HCT116 (cell line): ENCODE data around the gene CHST3. TPM values are rescaled to one million over a fixed set of nuclear protein-coding genes. Genes with fewer than 3 reads are reported as not detected.

Experiments
- ATAC-seq: fragments of 200-7000 bp; cut with Tn5 transposase; 2 replicates; pipeline ENCODE4 v1.9.1; 2020; ENCODE audit warnings: mild to moderate bottlenecking, moderate library complexity
- BruUV-seq: library from RNA; stranded (reverse); fragments of 400-500 nt; replicated peaks from 2 replicates; lab custom pipeline; 2021; lab: Mats Ljungman, UMichigan
- CTCF ChIA-PET: fragments of 300-600 bp; sonication (Branson Sonifier 250); formaldehyde crosslinking; loops from one replicate; lab custom pipeline; 2021; ENCODE audit warnings: antibody characterized with exemption; lab: Charles Lee
- POLR2A ChIA-PET: fragments of 300-600, 350-600 bp; sonication (Branson Sonifier 250); formaldehyde crosslinking; loops from one replicate; lab custom pipeline; 2021; ENCODE audit warnings: antibody characterized with exemption; lab: Charles Lee
- RAD21 ChIA-PET, 2 experiments: fragments of 300-600 bp; sonication (Branson Sonifier 250); formaldehyde crosslinking; loops; one replicate each; lab custom pipeline; 2023; ENCODE audit warnings: low total read pairs in 2 of 2; ENCODE audit not compliant: uncharacterized antibody in 2 of 2, unreplicated experiment in 2 of 2, low non-redundant PET in 1 of 2; lab: Charles Lee
- DNase-seq: peaks from one replicate; pipeline ENCODE4 v3.0.0-alpha.2; 2010; ENCODE audit warnings: low read depth, low spot score
- H2AFZ ChIP-seq: fragments of 200-600 bp; shearing (Covaris generic), sonication (generic); 2 replicates; pipeline ENCODE4 v1.6.1; 2017; ENCODE audit warnings: low read depth, mixed run types, mixed read lengths, antibody characterized with exemption, low read length; ENCODE audit not compliant: poor library complexity, severe bottlenecking
- H3K27ac ChIP-seq: 2 replicates; pipeline ENCODE4 v1.5.1; 2012; ENCODE audit warnings: low read depth, low read length
- H3K27me3 ChIP-seq: fragments of 200-600 bp; sonication (generic); 2 replicates; pipeline ENCODE4 v1.6.1; 2016; ENCODE audit warnings: mixed run types, low read length, mixed read lengths; ENCODE audit not compliant: insufficient read depth
- H3K36me3 ChIP-seq, 2 experiments: fragments of 200-500 bp in 1 of 2; fragments of 200-600 bp in 1 of 2; sonication (Bioruptor generic) in 1 of 2; sonication (generic) in 1 of 2; 2 replicates each; pipeline versions ENCODE4 v1.5.1 to v1.6.1; 2014 to 2016; ENCODE audit warnings: low read length in 2 of 2, inconsistent platforms in 1 of 2, mixed read lengths in 1 of 2, mixed run types in 1 of 2; ENCODE audit not compliant: insufficient read depth in 2 of 2, control insufficient read depth in 1 of 2
- H3K4me1 ChIP-seq, 2 experiments: fragments of 200-600 bp in 1 of 2; sonication (generic) in 1 of 2; 2 replicates each; pipeline versions ENCODE4 v1.5.1 to v1.6.1; 2012 to 2017; ENCODE audit warnings: low read length in 2 of 2, inconsistent platforms in 1 of 2, mild to moderate bottlenecking in 1 of 2, mixed read lengths in 1 of 2, mixed run types in 1 of 2, moderate library complexity in 1 of 2; ENCODE audit not compliant: insufficient read depth in 2 of 2, control insufficient read depth in 1 of 2
- H3K4me2 ChIP-seq: fragments of 200-600 bp; sonication (generic); 2 replicates; pipeline ENCODE4 v1.6.1; 2017; ENCODE audit warnings: mixed run types, low read length, mixed read lengths
- H3K4me3 ChIP-seq, 2 experiments: fragments of 200-600 bp in 1 of 2; sonication (generic) in 1 of 2; replicated peaks in 1 of 2; 2 replicates each; pipeline ENCODE4 v1.5.1; 2011 to 2016; ENCODE audit warnings: low read length in 2 of 2, control low read depth in 1 of 2, low read depth in 1 of 2, mild to moderate bottlenecking in 1 of 2, mixed read lengths in 1 of 2, mixed run types in 1 of 2
- H3K79me2 ChIP-seq: fragments of 200-600 bp; sonication (generic); 2 replicates; pipeline ENCODE4 v1.6.1; 2017; ENCODE audit warnings: mild to moderate bottlenecking, mixed run types, low read length, moderate library complexity, mixed read lengths; ENCODE audit not compliant: insufficient read depth
- H3K9ac ChIP-seq: fragments of 200-600 bp; sonication (generic); 2 replicates; pipeline ENCODE4 v1.6.1; 2016; ENCODE audit warnings: low read length, mixed read lengths
- H3K9me2 ChIP-seq: fragments of 200-600 bp; sonication (generic), shearing (Covaris generic); 2 replicates; pipeline ENCODE4 v1.6.1; 2017; ENCODE audit warnings: mixed run types, mild to moderate bottlenecking, moderate library complexity; ENCODE audit not compliant: insufficient read depth
- H3K9me3 ChIP-seq, 2 experiments: fragments of 200-500 bp in 1 of 2; fragments of 200-600 bp in 1 of 2; sonication (Bioruptor generic) in 1 of 2; sonication (generic) in 1 of 2; 2 replicates each; pipeline ENCODE4 v1.6.1; 2014 to 2017; ENCODE audit warnings: low read length in 2 of 2, mixed read lengths in 2 of 2, inconsistent platforms in 1 of 2, low read depth in 1 of 2, mild to moderate bottlenecking in 1 of 2, mixed run types in 1 of 2, moderate library complexity in 1 of 2; ENCODE audit not compliant: control insufficient read depth in 1 of 2, insufficient read depth in 1 of 2
- H4K20me1 ChIP-seq: fragments of 200-600 bp; sonication (generic), shearing (Covaris generic); 2 replicates; pipeline ENCODE4 v1.6.1; 2017; ENCODE audit warnings: mixed run types, mild to moderate bottlenecking, moderate library complexity; ENCODE audit not compliant: insufficient read depth
- EGR1 ChIP-seq: IDR thresholded peaks from 2 replicates; pipeline ENCODE4 v1.6.1; 2012; ENCODE audit warnings: low read depth
- RAD21 ChIP-seq: IDR thresholded peaks from 2 replicates; pipeline ENCODE4 v1.6.1; 2012; ENCODE audit warnings: low read depth, mild to moderate bottlenecking
- SIN3A ChIP-seq: IDR thresholded peaks from 2 replicates; pipeline ENCODE4 v1.6.1; 2012; ENCODE audit warnings: low read depth
- SRF ChIP-seq: IDR thresholded peaks from 2 replicates; pipeline ENCODE4 v1.6.1; 2012; ENCODE audit warnings: low read depth
- YY1 ChIP-seq: IDR thresholded peaks from 2 replicates; pipeline ENCODE4 v1.6.1; 2011; ENCODE audit warnings: low read length, low read depth, moderate library complexity, mild to moderate bottlenecking; ENCODE audit not compliant: insufficient replicate concordance; ENCODE audit errors: extremely low read depth
- intact Hi-C: fragments of 100-400 bp; cut with micrococcal nuclease; formaldehyde crosslinking; loops from 2 replicates; pipeline ENCODE4 v1.10.0; 2022
- total RNA-seq: library from RNA; stranded (reverse); gene quantifications from one replicate; pipeline ENCODE4 v1.2.1, GENCODE V29; 2021; ENCODE audit not compliant: unreplicated experiment
- TF ChIP-seq, protein P1 (sequence below): IDR thresholded peaks from 2 replicates; pipeline ENCODE4 v1.6.1; 2012; ENCODE audit warnings: low read depth
- TF ChIP-seq, protein P2 (sequence below): IDR thresholded peaks from 2 replicates; pipeline ENCODE4 v1.6.1; 2012
- TF ChIP-seq, protein P3 (sequence below): IDR thresholded peaks from 2 replicates; pipeline ENCODE4 v1.6.1; 2012

Gene CHST3
- total RNA-seq, 1 experiment from 2014 or later = 10.6 TPM

DNA sequence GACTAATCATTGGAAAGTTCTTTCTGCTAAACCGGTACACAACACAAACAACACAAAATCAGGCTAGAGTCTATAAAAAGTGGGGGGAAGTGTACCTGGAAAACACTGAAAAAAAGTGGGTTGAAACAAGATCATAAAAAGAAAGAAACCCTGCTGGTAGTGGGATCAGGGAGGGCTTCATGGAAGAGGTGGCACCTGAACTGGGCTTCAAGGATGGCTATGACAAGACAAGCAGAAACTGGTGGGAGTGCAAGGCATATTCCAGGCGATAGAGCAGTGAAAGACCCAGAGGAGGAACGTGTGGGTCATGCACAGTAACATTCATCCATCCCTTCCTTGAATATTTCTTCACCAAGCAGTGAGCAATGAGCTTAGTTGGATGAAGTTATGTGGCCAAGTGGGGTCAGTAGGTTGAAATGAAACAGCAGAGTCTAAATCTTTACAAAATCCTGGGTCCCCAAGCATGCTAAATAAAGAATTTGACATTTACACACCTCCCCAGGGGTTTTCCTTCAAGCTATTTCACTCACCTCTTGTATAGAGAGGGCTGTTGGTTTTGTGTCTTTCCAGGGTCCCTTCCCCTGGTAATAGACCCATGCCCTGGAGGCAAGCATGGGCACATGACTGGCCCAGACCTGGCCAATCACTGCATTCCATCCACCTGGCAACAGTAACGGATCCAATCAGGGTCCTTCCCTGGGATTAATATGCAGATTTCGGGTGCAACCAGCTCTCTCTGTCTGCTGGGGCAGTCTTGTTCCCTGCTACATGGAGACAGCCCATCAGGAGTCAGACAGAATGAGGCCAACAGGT, 86.0 kb downstream of the CHST3 start (continued):
- TF ChIP-seq, protein P1, sequence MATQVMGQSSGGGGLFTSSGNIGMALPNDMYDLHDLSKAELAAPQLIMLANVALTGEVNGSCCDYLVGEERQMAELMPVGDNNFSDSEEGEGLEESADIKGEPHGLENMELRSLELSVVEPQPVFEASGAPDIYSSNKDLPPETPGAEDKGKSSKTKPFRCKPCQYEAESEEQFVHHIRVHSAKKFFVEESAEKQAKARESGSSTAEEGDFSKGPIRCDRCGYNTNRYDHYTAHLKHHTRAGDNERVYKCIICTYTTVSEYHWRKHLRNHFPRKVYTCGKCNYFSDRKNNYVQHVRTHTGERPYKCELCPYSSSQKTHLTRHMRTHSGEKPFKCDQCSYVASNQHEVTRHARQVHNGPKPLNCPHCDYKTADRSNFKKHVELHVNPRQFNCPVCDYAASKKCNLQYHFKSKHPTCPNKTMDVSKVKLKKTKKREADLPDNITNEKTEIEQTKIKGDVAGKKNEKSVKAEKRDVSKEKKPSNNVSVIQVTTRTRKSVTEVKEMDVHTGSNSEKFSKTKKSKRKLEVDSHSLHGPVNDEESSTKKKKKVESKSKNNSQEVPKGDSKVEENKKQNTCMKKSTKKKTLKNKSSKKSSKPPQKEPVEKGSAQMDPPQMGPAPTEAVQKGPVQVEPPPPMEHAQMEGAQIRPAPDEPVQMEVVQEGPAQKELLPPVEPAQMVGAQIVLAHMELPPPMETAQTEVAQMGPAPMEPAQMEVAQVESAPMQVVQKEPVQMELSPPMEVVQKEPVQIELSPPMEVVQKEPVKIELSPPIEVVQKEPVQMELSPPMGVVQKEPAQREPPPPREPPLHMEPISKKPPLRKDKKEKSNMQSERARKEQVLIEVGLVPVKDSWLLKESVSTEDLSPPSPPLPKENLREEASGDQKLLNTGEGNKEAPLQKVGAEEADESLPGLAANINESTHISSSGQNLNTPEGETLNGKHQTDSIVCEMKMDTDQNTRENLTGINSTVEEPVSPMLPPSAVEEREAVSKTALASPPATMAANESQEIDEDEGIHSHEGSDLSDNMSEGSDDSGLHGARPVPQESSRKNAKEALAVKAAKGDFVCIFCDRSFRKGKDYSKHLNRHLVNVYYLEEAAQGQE = no peak
- TF ChIP-seq SIN3A = no peak
- TF ChIP-seq, protein P2, sequence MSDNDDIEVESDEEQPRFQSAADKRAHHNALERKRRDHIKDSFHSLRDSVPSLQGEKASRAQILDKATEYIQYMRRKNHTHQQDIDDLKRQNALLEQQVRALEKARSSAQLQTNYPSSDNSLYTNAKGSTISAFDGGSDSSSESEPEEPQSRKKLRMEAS = no peak
- TF ChIP-seq, all 23 proteins: peak for 0

DNA sequence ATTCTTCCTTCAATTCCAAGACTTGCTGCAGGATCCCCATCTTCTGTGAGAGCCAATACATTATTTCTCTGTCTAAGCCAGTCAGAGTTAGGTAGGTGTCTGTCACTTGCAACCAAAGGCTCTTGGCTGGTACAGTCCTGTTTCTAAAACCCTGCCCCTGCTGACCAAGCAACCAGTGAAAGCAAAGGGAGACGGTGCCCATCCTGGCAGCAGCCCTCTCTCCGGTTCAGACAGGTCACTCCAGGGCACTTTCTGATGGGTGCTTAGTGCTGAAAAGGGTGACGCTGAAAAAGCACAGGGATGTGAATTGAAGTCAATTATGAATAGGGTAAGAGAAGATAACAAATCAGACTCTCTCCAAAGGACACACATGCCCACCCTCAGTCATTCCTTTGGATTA, 86.7 kb downstream of the CHST3 start:
- ATAC-seq (no peak), DNase-seq (no peak)
- TF ChIP-seq EGR1 (no peak), SIN3A (no peak), SRF (no peak), RAD21 (no peak), YY1 (no peak)
- TF ChIP-seq, protein P3, sequence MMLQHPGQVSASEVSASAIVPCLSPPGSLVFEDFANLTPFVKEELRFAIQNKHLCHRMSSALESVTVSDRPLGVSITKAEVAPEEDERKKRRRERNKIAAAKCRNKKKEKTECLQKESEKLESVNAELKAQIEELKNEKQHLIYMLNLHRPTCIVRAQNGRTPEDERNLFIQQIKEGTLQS = no peak
- POLR2A ChIA-PET = no interaction called here
- Histone ChIP-seq H3K4me3 (no peak overlapping the region), H3K36me3 (no peaks in the 10 kb centered on the region), H3K4me1 (peaks cover 0 to 4% of the 10 kb centered on the region in 2 experiments; a peak in 1 of 4 replicates), H3K27me3 (no peaks in the 10 kb centered on the region), H2AFZ (no peak overlapping the region), H3K9me3 (peaks cover 0 to 6% of the 10 kb centered on the region in 2 experiments; a peak in 1 of 4 replicates), H3K9me2 (no peaks in the 10 kb centered on the region), H4K20me1 (no peaks in the 10 kb centered on the region), H3K27ac (no peak overlapping the region), H3K79me2 (no peaks in the 10 kb centered on the region), H3K4me2 (no peak overlapping the region), H3K9ac (no peak overlapping the region)
- intact Hi-C loops = no loop called here
- CTCF ChIA-PET = no interaction called here
- RAD21 ChIA-PET = no interaction called here
- no TSS peak for BruUV-seq
